ENCODE data around the gene FOXO3.

FOXO3 gene

DNA sequence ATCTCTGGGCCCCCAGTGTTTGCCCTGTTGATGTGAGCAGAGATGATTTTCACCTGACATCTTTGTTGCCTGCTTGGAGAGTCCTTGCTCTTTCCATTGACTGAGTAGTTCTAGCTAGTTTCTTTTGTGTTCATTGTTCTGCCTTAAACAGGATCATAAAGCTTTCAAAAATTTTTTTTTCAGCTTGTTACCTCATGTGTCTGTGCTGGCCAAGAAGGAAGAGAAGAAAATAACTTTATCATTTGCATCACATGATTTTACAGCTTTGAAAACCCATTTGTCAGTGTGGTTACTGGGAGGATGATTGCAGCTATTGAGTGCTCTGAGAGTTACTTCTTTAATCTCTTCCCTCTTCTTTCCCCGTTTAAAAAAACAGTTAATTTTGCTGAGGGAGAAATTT, 16.0 kb downstream of the FOXO3 start:
- DNase-seq = no peak

DNA sequence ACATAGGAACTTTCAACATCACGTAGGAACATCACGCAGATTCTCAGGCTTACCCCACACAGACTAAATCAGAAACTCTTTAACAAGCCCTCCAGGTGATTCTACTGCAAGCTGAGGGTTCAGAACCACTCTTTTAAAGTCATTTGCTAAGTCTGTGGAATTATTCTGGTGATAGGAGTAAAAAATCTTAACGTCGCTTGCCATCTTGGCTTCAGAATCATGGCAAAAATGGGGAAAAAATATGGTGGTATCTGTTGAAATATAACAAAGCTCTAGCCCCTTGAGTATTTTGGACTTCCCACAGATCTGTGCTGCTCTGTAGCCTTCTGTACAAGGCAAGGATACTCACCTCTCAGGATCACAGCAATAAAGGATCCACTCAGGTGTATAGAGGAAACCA, 17.4 kb downstream of the FOXO3 start:
- DNase-seq = no peak

DNA sequence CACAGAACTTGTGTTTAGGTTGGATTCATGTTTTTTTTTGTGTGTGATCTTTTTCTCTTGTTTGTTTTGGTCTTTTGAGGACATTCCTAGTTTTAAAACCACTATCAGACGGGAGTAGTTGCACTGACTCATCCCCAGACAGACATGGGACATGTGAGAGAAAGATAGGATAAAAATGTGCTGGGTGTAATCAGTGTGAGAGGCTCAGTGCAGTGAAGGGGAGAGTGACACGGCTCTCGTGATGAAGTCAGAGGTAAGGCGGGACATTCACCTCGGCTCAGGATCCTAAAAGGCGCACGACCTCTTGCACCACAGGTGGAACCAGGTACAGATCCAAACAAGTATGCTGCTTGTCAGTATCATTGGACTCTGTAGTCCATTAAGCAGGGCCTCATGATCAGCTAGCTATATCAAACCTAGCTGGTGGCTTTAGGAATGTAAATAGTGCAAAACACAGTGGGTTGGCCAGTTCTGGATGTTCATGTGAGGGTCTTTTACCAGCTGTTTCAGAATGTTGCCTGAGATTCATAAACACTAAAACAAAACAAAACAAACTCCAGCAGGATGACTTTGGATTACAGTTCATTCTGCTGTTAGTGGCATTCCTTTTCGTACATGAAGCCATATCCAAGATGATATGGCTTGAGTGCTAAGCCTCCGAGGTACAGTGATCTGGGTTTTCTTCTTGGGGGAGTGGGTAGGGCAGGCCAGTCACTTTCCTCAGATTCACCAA, 18.0 kb downstream of the FOXO3 start:
- DNase-seq = no peak

DNA sequence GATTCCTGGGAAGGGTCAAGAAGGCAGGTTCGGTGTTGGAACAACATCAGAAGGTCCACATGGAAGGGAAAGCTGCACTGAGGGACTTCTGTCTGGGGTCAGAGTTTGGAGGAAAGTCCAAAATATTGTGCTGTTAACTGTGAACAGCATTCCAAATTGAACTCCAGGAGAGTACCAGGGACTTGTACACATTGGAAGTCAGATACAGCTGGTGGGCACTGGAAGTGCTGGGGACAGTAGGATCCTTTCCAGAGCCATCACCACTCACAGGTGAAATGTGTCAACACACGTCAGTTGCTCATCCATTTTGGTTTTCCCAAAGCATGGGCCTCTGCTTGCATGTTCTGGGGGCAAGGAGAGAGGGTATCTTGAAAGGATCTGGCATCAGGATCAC, 18.6 kb downstream of the FOXO3 start:
- no peak for DNase-seq

DNA sequence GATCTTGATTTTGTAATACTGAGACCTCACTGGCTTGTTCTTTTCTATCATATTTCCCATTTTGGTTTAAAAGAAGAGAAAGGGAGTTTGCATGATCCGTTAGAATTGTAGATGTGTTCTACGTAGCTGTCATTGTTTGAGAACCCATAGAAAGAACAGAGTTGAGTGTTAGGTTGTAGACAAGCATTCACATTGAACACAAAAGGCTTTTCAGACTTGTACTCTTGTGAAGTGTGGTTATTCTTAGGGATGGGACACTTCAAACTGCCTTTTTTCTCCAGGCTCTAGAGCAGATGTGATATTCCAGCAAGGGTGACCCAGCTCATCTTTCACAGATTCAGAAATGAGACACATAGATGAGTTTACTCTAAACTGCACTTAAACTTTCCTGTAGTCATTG, 19.9 kb downstream of the FOXO3 start:
- DNase-seq = no peak

DNA sequence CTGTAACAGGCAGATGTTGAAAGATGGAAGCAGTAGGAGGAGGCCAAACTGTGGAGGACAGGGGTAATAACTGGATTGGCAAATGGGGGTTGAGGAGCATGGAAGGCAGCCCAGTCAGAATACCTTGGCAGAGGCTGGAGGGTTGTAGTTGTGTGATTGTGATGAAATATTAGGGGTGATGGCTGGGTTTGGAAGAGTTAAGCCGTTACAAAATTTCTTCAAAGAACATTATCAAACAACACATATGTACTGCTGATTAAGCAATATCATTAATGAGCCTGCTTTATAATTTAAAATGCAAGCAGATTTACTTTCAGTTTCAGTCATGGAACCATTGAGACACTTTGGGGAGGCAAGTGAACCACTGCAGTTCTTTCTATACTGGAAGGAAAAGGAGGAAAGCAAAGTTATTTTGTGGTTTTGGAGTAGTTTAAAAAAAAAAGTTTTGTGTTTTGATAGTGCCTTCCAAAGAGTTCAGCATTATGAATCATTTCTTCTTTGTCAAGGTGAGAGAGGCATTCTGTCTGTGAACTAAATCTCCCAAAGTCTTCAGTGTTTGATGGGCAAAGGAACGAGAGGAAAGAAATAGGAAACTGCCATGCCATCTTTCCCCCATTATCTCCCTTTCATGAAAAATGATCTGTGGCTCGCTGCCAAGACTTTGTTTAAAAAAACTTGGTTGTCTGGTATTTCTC, 20.7 kb downstream of the FOXO3 start:
- no peak for DNase-seq

DNA sequence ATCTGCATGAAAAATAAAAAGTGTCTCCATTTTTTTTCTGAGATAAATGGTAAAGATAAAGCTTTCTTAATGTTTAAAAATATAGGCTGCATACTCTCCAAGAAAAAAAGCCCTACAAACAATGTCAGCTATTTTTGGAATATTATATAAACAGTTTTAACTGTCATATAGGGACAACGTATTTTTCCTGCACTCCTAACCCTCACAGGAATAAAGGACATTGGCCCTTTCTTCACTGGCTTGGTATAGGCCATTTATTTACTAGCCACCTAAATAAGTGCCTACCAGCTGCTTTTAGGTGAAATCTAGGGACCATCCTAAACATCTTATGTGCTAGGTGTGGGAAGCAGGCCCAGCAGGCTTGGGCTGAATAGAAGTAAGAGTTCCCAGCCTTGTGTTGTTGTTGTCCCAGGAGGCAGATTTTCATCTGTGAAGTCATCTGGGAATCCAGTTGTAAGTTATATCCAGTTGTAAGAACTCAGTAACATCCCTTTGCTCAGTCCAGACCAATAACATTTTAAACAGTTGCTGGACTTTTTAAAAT, 21.3 kb downstream of the FOXO3 start:
- no peak for DNase-seq

DNA sequence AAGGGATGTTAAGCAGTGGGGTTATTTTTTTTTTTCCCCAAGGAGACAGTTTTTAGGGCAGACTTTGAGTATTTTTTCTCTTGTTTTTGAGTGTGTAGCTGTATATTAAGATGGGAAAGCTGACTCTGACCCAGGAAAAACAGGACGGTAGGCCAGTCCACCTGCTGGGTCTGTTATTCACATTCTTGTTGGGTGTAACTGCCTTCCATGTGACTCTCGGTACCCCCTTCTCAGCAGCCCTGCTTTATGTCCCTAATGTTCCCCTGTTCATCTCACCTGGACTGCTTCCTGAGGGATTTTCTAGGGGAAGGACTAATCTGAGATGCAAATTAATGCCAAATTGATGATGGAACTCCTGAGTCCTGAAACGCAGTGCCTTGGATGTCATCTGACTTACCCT, 21.9 kb downstream of the FOXO3 start:
- no peak for DNase-seq

DNA sequence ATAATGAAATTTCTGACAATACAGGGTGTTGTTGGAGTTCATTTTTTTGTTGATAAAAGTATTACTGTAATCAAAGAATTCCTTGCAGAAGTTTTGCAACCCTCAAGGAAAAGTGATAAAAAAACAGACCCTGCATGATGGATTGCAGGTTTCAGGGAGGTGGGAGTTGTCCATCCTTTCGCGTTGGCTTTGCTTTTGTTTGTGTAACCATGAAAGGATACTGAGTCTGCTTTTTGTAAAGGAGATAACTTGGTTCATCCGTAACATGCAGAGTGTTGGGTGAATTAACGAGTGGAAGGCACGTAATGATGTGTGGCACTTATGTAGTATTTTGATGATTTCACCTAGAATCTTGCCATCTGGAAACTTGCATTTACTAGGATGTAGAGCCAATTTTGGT, 23.6 kb downstream of the FOXO3 start:
- DNase-seq = no peak

DNA sequence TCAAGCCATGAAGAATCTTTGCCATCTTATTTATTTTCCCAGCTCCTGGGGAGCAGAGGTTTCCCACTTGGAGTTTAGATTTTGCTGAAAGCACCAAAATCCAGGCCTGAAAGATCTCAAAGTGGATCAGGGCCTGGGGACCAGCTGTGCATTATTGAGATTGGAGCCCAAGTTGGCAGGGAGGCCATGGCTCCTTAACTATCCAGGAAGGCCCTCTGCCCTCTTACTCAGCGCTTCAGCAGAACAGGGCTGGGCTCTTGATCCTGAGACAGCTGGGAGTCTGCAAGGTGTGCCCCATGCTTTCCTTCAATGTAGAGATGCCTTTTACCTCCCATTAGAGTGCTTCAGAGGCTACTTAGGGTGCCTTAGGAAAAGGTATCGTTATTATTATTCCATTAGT, 24.6 kb downstream of the FOXO3 start:
- DNase-seq = no peak

DNA sequence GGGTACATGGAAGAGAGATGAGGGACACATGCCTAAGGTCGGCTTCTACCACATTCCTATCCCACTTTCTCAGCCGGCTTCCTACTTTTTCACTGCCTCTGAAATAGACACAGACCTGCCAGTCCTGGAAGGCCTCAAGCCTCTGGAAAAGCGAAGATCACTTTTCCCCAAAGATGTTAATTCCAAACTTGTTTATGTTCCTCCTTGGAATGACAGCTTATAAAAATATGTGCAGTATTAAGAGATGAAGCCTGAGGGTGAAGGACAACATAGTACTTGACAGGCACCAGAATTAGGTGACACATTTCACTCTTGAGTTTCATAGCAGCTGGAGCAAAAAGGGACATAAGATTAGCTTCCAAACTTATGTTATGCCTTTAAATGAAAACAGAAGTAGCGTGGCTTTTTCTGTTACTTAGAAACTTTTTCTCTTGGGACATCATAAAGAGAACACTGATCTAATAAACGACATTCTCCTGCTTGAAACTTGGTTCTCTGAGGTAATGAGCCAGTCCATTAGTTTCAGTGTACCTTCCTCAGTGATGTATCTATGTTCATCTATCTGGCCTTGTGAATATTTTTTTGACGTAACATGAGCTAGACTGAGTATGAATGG, 25.3 kb downstream of the FOXO3 start:
- no peak for DNase-seq

DNA sequence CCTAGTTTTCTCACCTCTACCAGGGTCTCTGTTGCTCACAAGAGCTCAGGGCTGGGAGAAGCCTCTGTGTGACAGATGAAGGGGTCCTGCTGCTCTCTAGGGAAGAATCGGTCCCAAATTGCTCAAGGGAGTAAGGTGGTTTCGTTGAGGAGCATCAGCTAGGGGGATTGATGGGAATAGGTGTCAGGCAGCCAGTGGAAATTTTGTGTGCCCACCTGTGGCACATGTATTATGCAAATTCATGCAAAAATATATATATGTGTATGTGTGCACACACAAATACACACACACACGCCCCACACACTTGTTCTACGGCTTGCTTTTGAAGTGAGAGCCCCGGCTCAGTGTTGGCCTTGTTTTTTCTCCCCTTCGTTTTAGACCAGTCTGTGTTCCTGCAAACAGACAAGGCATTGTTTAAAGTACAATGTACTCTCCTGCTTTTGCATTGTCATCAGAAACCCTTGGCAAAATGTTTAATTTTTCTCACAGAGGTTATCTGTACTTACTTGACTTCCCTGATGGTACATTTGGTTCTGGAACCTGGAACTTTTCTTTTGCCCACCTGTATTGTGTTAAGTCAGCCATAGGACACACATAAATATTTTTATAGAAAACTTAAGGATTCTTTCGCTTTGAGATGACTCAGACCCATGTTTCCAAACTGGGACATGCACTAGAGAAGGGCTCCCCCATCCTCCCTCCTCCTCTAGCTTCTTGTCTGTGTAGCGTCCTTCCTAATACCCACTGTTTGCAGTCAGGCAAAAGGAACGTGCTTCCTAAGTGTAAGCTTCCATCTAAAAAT, 26.7 kb downstream of the FOXO3 start:
- no peak for DNase-seq

DNA sequence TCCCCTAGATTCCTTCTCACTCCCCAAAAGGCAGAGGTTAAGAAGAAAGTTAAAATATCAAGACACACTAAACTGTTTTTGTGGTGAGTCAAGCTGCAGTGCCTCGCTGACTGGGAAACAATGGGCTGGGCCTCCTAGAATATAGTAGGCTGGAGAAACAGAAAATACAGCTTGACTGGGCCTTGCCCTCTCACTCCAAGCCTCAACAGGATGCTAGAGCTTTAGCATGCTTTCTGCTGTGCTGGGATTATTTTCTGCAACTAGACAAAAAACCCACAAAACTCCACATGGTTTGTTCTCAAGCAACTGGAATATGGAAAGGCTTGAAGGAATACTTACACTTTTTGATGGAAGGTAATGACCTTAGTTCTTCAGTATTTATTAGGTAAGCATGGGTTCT, 27.9 kb downstream of the FOXO3 start:
- DNase-seq = no peak

DNA sequence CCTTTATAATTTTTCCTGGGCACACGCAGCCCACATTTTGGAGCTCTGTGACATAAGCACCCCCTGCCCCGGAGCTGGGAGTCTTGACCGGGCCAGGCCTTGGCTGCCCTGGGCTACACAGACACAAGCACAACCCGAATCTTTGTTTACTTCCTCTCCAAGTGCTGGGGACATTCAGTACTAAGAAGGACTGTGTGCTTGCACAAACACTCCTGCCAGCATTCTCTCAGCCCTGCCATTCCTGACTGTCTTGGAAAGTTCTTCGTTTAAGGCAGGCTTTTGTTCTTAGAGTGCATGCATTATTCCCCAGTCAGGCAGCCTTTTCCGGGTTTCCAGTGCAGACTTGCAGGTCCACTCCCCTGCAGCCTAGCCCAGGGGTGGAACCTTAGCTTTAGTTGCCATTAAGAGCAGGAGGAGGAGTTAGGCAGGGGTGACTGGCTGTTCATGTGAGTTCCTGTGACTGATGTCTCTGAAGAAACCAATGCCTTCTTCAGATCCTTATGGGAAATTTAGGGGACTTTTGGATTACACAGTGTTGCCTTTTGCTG, 28.6 kb downstream of the FOXO3 start:
- DNase-seq = no peak

DNA sequence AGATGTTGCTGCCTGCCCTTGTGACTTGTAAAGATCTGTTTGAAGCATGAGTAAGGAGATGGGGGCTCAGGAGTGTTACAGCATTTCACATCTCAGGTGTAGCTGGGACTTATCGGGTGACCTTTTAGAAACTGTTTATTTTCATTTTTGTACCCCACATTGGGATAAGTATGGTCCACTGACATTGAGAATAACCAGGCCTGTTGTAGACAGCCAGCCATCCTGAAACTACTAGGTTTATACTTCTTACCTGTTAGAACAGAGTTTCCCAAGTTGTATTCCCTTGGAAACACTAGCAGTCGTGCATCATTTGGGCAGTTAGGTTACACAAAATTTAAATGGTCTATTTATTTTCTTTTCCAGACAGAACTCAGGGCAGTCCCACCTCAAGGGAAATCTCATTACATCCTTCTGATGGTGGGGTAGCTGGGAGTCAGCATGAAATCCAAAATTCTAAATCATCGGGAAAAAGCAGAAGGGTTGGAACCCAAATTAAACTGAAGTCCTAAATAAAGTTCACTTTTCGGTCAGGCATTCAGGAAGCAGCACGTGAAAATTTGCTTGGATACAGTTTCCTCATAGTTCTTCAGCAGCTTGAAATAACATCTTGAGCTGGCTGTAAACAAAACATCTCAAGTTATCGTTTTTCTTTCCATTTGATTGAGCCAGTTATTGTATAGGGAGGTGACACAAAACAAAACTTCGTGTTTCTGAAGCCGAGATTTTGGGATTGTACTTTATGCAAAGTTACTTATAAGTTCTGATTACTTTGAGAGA, 30.5 kb downstream of the FOXO3 start:
- DNase-seq = no peak

DNA sequence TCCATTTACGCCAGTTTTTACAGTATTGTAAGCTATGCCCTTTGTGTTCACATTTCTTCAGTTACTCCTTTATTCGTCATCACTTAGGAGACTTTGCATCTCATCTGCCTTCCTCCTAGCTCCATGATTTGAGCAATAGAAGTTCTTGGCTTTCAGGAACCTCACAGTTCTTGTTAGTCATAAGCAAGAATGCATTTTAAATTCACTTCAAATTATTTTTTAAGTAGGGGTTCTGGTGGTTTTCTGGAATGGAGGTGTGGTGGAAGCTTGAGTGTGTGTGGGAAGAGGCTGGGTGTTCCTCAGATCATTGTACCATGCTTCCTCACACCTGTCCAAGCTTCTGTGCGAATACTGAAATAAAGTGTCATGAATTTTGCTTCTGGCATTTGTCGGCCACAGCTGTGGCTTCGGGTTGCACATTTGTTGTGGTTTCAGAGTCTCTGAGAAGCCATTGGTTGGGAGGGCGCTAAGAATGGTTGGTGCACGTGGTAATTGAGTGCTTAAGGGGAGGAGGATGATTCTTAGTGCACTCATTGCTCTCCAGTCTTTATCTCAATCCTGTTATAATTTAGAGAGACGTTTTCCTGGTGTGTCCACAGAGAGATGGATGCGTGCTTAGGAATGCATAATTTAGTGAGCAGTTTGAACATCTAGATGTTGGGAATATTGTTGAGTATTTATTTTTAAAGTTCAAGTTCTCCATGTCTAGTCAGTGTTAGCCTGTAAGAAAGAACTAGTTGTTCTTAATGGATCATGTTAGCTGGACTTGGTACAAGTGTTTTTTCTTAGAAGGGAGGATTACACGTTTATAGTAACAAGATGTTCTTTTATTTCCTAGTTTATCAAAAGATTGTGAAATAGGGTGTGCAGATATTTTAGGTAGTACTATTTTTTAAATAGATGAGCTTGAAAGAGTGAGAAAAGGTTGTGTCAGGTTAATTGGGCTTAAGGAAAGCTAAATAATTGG, 31.9 kb downstream of the FOXO3 start:
- peak; percentile 30 for DNase-seq

DNA sequence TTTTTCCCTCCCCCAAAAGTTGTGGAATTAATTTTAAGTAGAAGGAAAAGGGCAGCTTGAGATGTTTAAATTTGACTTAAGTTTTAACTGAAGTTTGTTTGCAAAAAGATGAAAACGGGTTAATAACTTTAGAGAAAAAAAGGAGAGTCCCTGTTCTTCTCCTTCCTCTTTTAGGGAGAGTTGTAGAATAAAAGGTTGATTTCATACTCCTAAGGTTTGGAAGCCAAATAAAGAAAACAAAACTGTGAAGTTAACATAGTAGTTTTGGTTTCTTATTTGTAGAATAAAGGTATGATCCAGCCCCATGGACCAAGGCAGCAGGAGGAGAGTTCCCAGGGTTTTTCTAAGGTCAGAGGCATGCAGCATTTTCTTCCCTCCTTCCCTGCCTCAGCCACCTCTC, 33.4 kb downstream of the FOXO3 start:
- DNase-seq = no peak

DNA sequence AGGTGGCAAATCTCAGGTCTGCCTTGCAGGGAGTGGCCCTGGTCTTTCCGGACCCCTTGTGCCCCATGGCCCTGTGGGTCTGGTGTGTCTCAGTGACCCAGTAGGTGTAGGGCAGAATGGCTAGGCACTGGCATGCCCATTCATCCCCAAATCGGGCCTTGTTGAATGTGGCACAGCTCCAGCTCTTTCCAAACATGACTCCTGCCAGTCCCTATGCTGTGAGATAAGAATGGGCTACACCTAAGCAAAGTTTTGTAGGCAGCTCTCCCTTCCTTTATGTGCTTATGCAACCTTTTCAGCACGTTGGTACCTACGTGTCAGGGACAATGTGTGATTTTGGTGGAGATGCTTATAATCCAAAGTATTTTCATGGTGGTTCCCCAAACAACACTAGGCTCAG, 33.9 kb downstream of the FOXO3 start:
- DNase-seq = no peak

DNA sequence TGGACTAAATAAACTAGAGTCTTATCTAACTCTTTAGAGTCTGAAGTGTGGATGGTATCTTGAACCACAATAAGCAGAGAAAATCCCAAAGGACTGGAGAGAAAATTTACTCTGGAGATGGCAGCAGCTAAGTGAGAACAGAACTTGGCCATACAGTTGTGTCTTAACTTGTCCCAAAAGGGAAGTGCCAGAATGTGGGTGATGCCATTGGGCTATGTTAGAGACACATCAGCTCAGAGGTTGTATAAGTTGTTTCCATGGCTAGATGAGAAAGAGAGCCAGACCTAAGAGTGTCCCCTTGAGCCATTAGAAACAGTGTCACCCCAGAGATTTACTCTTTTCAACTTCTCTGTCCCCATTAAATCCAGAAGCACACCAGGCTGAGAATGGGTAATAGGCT, 36.2 kb downstream of the FOXO3 start:
- no peak for DNase-seq

DNA sequence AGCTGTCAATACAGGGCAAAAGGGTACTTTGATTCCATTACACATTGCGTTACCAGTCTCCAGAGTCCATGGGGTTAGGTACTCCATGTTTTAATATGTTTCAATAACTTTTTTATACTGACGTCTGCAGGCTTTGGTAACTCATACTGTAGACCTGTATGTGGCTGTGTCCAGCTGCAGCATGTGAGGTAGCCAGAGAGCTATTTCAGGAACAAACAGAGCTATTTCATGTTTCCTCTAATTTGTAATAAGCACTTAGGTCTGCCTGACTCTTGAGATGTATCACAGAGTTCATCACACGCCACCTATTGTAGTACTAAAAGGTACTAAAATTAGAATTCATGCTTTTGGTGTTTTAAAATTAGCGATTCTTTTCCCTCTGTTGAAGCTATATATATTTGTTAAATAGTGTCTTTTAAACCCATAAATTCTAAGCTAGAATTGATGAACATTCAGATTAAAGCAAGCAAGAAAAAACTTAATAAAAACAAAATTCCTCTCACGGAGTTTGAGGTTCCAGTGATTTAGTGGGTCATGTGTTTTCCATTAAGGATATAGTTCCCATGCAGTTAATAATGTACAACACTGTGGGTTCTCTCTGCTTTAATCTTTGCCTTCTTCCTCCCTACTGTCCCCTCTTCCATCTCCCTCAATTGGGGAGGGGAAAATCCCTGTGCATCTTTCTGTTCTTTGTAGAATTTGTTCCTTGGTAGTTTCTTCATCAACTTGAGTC, 37.0 kb downstream of the FOXO3 start:
- no peak for DNase-seq

All from activated effector memory CD4-positive, alpha-beta T cell treated with Interleukin-2 at 50 U/mL for 16 hours (primary cell).